GM21619 (cell line): Measurements from ENCODE around the gene FKBP8.

Source experiments
- ATAC-seq: cut with Tn5 transposase; IDR thresholded peaks from one replicate; pipeline ENCODE4 v1.9.1; 2021; ENCODE audit not compliant: unreplicated experiment

The FKBP8 gene

GRCh38 chr19:18487576-18488402, 55.6 kb downstream of the FKBP8 start:
- no peak for ATAC-seq

- ATAC-seq = no peak
Measured at GRCh38 chr19:18486746-18487145, 56.6 kb downstream of the FKBP8 start.

GRCh38 chr19:18484992-18485391, 58.4 kb downstream of the FKBP8 start:
- no peak for ATAC-seq

GRCh38 chr19:18483119-18483890, 60.1 kb downstream of the FKBP8 start:
- no peak for ATAC-seq
